Measurements from ENCODE around the gene NUP210. TPM values are rescaled to one million over a fixed set of nuclear protein-coding genes. Genes with fewer than 3 reads are reported as not detected.

The NUP210 gene
- total and polyA plus RNA-seq, 2 of the 13 experiments (the other 11 are each of a cell fraction or from before 2014, with no cell fraction given) = 31.6 to 35.2 TPM

- TF ChIP-seq BCL6 (CRISPR knock-in tag; IDR thresholded peaks at IDR 0.05) (0 out of 2 replicates have a peak, but pooled peaks have one; percentile 4), FOSL1 (CRISPR knock-in tag; IDR thresholded peaks at IDR 0.05; ENCODE audit: borderline replicate concordance) (no peak; the same call in 1 of the 2 replicates), ZNF792 (CRISPR knock-in tag; IDR thresholded peaks at IDR 0.05) (no peak), ZNF687 (CRISPR knock-in tag; IDR thresholded peaks at IDR 0.05) (peak; percentile 74), NFE2L2 (IDR thresholded peaks at IDR 0.05; ENCODE audit: low read length) (no peak), FOXP1 (IDR thresholded peaks at IDR 0.05) (no peak), FOXP1 (CRISPR knock-in tag; IDR thresholded peaks at IDR 0.05) (no peak), NFYC (CRISPR knock-in tag; IDR thresholded peaks at IDR 0.05) (no peak), ATF7 (IDR thresholded peaks at IDR 0.05) (no peak), ATF7 (CRISPR knock-in tag; IDR thresholded peaks at IDR 0.05) (no peak; the same call in 1 of the 2 replicates), CAMTA2 (CRISPR knock-in tag; IDR thresholded peaks at IDR 0.05; ENCODE audit: borderline replicate concordance) (no peak), TIGD3 (CRISPR knock-in tag; IDR thresholded peaks at IDR 0.05; ENCODE audit: borderline replicate concordance) (no peak), PBX2 (CRISPR knock-in tag; IDR thresholded peaks at IDR 0.05) (no peak), RORA (CRISPR knock-in tag; IDR thresholded peaks at IDR 0.05) (no peak), ZNF547 (CRISPR knock-in tag; IDR thresholded peaks at IDR 0.05) (no peak; the same call in 1 of the 2 replicates), SALL1 (CRISPR knock-in tag; IDR thresholded peaks at IDR 0.05) (no peak)
- TF ChIP-seq, protein P1, sequence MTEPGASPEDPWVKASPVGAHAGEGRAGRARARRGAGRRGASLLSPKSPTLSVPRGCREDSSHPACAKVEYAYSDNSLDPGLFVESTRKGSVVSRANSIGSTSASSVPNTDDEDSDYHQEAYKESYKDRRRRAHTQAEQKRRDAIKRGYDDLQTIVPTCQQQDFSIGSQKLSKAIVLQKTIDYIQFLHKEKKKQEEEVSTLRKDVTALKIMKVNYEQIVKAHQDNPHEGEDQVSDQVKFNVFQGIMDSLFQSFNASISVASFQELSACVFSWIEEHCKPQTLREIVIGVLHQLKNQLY (CRISPR knock-in tag; IDR thresholded peaks at IDR 0.05) = no peak
- TF ChIP-seq, protein P2, sequence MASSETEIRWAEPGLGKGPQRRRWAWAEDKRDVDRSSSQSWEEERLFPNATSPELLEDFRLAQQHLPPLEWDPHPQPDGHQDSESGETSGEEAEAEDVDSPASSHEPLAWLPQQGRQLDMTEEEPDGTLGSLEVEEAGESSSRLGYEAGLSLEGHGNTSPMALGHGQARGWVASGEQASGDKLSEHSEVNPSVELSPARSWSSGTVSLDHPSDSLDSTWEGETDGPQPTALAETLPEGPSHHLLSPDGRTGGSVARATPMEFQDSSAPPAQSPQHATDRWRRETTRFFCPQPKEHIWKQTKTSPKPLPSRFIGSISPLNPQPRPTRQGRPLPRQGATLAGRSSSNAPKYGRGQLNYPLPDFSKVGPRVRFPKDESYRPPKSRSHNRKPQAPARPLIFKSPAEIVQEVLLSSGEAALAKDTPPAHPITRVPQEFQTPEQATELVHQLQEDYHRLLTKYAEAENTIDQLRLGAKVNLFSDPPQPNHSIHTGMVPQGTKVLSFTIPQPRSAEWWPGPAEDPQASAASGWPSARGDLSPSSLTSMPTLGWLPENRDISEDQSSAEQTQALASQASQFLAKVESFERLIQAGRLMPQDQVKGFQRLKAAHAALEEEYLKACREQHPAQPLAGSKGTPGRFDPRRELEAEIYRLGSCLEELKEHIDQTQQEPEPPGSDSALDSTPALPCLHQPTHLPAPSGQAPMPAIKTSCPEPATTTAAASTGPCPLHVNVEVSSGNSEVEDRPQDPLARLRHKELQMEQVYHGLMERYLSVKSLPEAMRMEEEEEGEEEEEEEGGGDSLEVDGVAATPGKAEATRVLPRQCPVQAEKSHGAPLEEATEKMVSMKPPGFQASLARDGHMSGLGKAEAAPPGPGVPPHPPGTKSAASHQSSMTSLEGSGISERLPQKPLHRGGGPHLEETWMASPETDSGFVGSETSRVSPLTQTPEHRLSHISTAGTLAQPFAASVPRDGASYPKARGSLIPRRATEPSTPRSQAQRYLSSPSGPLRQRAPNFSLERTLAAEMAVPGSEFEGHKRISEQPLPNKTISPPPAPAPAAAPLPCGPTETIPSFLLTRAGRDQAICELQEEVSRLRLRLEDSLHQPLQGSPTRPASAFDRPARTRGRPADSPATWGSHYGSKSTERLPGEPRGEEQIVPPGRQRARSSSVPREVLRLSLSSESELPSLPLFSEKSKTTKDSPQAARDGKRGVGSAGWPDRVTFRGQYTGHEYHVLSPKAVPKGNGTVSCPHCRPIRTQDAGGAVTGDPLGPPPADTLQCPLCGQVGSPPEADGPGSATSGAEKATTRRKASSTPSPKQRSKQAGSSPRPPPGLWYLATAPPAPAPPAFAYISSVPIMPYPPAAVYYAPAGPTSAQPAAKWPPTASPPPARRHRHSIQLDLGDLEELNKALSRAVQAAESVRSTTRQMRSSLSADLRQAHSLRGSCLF (CRISPR knock-in tag; IDR thresholded peaks at IDR 0.05; ENCODE audit: borderline replicate concordance) = no peak
These were observed 138.4 kb downstream of the NUP210 start (continued) for GRCh38 chr3:13281507-13282357.

Measured in HepG2 (cell line).